K562 (cell line): ENCODE measurements around the gene CCDC137. TPM values are rescaled to one million over a fixed set of nuclear protein-coding genes. Genes with fewer than 3 reads are reported as not detected.

Source experiments
- CHD4 ChIP-seq: fragments of 200-600 bp; sonication (generic); IDR thresholded peaks from 3 replicates; pipeline ENCODE4 v1.6.1; 2012; ENCODE audit warnings: low read depth, mild to moderate bottlenecking, mixed read lengths, low read length, inconsistent platforms; ENCODE audit not compliant: insufficient read depth, insufficient replicate concordance, poor library complexity, severe bottlenecking
- DEAF1 ChIP-seq: fragments of 450-650 bp; formaldehyde crosslinking; IDR thresholded peaks from 2 replicates; pipeline ENCODE4 v1.4.0; 2020; ENCODE audit warnings: mild to moderate bottlenecking, moderate library complexity
- HOXB6 ChIP-seq: fragments of 250-450 bp; sonication (Bioruptor Pico); IDR thresholded peaks from 2 replicates; pipeline ENCODE4 v1.5.1; 2022; ENCODE audit warnings: mild to moderate bottlenecking, borderline replicate concordance
- PML ChIP-seq: IDR thresholded peaks from 2 replicates; pipeline ENCODE4 v1.6.1; 2012; ENCODE audit warnings: low read length, inconsistent platforms
- TCF15 ChIP-seq: fragments of 250-450 bp; sonication (Bioruptor Pico); IDR thresholded peaks from 2 replicates; pipeline ENCODE4 v1.8.0; 2022; ENCODE audit warnings: moderate library complexity, mild to moderate bottlenecking, inconsistent platforms
- ZBTB11 ChIP-seq, 3 experiments: fragments of 200-800 bp in 1 of 3; fragments of 250-450 bp in 1 of 3; fragments of 450-650 bp in 1 of 3; sonication (Bioruptor Pico) in 1 of 3; sonication (Bioruptor generic) in 1 of 3; formaldehyde crosslinking in 1 of 3; IDR thresholded peaks; 2 replicates each; pipeline versions ENCODE4 v1.6.1 to v1.8.0; 2016 to 2022; ENCODE audit warnings: mild to moderate bottlenecking in 2 of 3, missing genetic modification characterization in 2 of 3, missing compliant biosample characterization in 1 of 3, moderate library complexity in 1 of 3
- ZKSCAN8 ChIP-seq: fragments of 200-800 bp; sonication (Bioruptor generic); IDR thresholded peaks from 2 replicates; pipeline ENCODE4 v1.6.1; 2016; ENCODE audit warnings: missing genetic modification characterization, missing compliant biosample characterization
- ZNF354B ChIP-seq: fragments of 250-450 bp; sonication (Bioruptor Pico); IDR thresholded peaks from 2 replicates; pipeline ENCODE4 v1.4.0; 2020
- ZNF407 ChIP-seq: fragments of 450-650 bp; IDR thresholded peaks from 2 replicates; pipeline ENCODE4 v1.6.1; 2016; ENCODE audit warnings: low read depth
- ZNF561 ChIP-seq: fragments of 450-650 bp; formaldehyde crosslinking; conservative IDR thresholded peaks from 2 replicates; pipeline ENCODE4 v1.4.0; 2020; ENCODE audit warnings: mild to moderate bottlenecking, moderate library complexity
- polyA plus RNA-seq, 8 experiments: library from polyadenylated mRNA; depleted of rRNA in 4 of 8; stranded (reverse) in 5 of 8; unstranded in 3 of 8; fragments of >200 nt; fragmentation: Nextera tagmentation in 2 of 8; fragmentation: Illumina TruSeq in 1 of 8; extraction: Ambion mirVana in 2 of 8; extraction: Trizol in 1 of 8; gene quantifications; 2 replicates each; pipeline versions ENCODE4 v1.2.1 to v1.2.3, GENCODE V29; 2011 to 2014; ENCODE audit warnings: inconsistent platforms in 1 of 8, missing spikeins in 1 of 8
- total RNA-seq, 7 experiments: library from RNA; depleted of rRNA in 6 of 7; stranded (reverse); fragments of >200 nt in 6 of 7; fragmentation: Illumina TruSeq in 2 of 7; extraction: Trizol in 2 of 7; gene quantifications; 2 replicates each; pipeline versions ENCODE4 v1.2.1 to v1.2.3, GENCODE V29; 2011 to 2021; ENCODE audit warnings: low replicate concordance in 1 of 7

Gene CCDC137
- total and polyA plus RNA-seq, 9 of the 15 experiments (the other 6 are each of a cell fraction or from before 2014, with no cell fraction given), result 2.3 to 68.1 (median 38.3) TPM

GRCh38 chr17:81702934-81703746 lies 36.6 kb downstream of the CCDC137 start, which contains the start of gene MRPL12 (continued):
- TF ChIP-seq ZNF407 (no peak), ZKSCAN8 (CRISPR knock-in tag) (no peak), TCF15 (CRISPR knock-in tag) (no peak), HOXB6 (CRISPR knock-in tag) (no peak), PML (peak; percentile 69), ZNF561 (no peak), ZNF354B (CRISPR knock-in tag) (no peak), ZBTB11 (CRISPR knock-in tag; IDR thresholded peaks at IDR 0.05) (no peak; a peak in 2 of 6 replicates), CHD4 (no peak), DEAF1 (no peak)
